SK-N-DZ (cell line): ENCODE measurements around the gene CDH6.

Experiments used
- DNase-seq: peaks from one replicate; pipeline ENCODE4 v3.0.0-alpha.2; 2015; ENCODE audit warnings: low spot score

CDH6 gene

GRCh38 chr5:31375999-31376720 lies 182.7 kb downstream of the CDH6 start:
- DNase-seq: no peak

GRCh38 chr5:31377274-31377946 lies 183.9 kb downstream of the CDH6 start:
- DNase-seq: no peak

GRCh38 chr5:31378136-31378535 lies 184.7 kb downstream of the CDH6 start:
- no peak for DNase-seq
